ENCODE results near the gene TBC1D14. TPM values are rescaled to one million over a fixed set of nuclear protein-coding genes. Genes with fewer than 3 reads are reported as not detected.
"Not testable (repeated sequence)": the region's sequence is repeated elsewhere in the genome, so short reads cannot be mapped to it uniquely, and the experiment has no call there.

TBC1D14 gene
- polyA plus RNA-seq, 1 donor from 2014 or later = 28.2 TPM

DNA sequence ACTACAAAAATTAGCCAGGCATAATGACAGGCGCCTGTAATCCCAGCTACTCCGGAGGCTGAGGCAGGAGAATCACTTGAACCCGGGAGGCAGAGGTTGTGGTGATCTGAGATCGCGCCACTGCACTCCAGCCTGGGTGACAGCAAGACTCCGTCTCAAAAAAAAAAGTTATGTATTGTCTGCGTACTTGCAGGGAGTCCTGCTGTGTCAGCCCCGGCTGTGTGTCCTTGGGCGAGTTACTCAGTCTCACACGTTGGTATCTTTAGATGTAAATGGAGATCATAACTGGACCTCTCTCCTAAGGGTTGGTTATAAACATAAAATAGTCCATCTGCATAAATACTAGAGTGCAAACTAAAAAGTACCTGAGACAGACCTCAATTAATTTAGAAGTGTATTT, 22.7 kb upstream of the TBC1D14 start:
- peaks cover 0 to 3% (median 2%) of the 10 kb centered on the region in 3 donors for H3K4me1 Mint-ChIP-seq
- H3K27me3 Mint-ChIP-seq = no peaks in the 10 kb centered on the region
- no peak overlapping the region for H3K27ac Mint-ChIP-seq

DNA sequence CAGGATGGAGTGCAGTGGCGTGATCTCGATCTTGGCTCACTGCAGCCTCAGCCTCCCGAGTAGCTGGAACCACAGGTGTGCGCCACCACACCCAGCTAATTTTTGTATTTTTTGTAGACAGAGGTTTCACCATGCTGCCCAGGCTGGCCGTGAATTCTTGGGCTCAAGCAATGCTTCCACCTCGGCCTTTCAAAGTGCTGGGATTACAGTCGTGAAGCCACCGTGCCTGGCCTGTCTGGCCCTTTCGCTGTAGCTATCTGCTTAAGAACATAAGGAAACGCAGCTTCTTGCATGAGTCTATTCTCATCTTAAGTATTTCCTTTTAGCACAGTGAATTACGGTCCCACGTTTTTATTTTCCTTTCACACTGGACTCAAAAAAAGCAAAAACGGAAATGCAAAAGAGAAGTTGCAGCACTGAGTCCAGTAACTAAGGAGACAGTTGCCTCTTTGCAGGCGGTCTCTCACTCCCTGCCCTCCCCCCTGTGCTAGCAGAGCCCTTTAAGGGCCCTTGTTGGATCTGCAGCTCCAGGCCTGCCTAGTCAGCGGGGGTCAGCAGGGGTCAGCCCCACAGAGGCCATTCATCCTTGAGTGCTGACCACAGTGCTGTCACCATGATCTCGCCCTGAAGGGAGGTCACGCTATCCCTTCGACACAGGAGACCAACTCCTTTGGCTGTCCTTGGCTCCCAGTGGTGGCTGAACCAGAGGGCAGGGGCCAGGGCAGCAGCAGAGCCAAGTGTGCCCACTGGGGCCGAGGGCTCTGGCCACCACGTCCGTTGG, 21.8 kb upstream of the TBC1D14 start:
- Mint-ChIP-seq H3K4me1 (peaks cover 0 to 3% (median 2%) of the 10 kb centered on the region in 3 donors), H3K27ac (no peak overlapping the region), H3K27me3 (peaks cover 1% of the 10 kb centered on the region), H3K4me3 (peak overlapping the region in 1 of 4 donors; percentile 60), H3K9me3 (peaks cover 0 to 6% (median 0%) of the 10 kb centered on the region in 3 donors), H3K36me3 (no peaks in the 10 kb centered on the region)

More for the DNA sequence above, 22.7 kb upstream of the TBC1D14 start:
- H3K4me3 Mint-ChIP-seq = no peak overlapping the region
- no peaks in the 10 kb centered on the region for H3K36me3 Mint-ChIP-seq
- H3K9me3 Mint-ChIP-seq = peaks cover 0 to 6% (median 0%) of the 10 kb centered on the region in 3 donors

DNA sequence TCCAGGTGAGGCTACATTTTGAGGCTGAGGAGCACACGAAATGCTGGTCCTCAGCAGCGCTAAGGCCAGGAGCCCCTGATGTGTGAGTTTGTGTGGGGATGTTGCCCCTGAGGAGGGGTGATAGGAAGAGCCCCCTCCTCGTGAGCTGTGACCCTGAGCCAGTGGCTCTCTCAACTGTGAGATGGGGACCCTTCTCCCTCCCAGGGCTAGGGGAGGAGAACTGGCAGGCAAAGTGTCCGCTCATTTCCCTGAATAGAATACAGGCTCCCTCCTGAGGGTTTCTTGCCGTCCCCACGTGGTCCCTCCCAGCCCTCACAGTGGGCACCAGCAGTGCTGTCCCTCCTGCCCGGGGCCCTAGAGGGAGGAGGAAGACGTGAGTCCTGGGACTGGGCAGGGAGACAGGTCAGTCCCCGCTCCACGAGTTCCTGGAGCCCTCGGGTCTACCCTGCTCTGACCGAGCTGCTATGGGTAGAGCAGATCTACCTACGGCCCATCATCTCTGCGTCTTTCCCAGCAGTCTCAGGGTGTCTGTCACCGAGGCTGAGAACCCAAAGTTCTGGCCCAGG, 21.0 kb upstream of the TBC1D14 start:
- peaks cover 0 to 3% (median 2%) of the 10 kb centered on the region in 3 donors for H3K4me1 Mint-ChIP-seq
- no peak overlapping the region for H3K4me3 Mint-ChIP-seq
- H3K27ac Mint-ChIP-seq = no peak overlapping the region
- H3K9me3 Mint-ChIP-seq = peaks cover 0 to 6% (median 0%) of the 10 kb centered on the region in 3 donors
- H3K36me3 Mint-ChIP-seq = no peaks in the 10 kb centered on the region
- peaks cover 1% of the 10 kb centered on the region for H3K27me3 Mint-ChIP-seq

DNA sequence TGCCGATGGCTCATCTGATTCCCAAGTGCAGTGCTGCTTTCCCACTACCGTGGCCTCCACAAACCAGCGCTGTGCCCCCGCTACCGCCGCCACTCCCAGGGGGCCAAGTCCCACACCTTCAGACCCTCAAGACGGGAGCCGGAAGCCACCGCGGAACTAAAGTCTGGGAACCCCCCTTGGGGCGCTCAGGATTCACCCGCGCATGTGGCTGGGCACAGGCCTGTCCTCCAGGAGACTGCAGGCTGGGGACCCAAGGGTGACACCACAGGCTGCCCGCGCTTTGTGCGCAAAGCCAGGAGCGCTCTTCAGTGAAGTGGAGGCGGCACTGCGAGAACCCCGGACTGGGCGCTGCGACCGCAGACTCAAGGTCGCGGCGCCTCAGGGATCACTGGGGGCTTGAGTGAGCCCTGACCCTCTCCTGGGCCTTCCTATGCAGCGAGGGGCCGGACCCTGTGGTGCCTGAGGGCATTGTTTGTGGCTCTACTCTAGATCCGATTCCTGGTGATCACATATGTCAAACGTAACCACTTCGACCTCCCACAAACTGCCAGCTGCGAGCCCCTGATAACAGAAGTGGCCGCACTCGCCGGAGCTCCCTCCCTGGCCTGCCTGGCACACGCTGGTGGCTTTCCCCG, 20.4 kb upstream of the TBC1D14 start:
- peaks cover 0 to 3% (median 2%) of the 10 kb centered on the region in 3 donors for H3K4me1 Mint-ChIP-seq
- H3K4me3 Mint-ChIP-seq = peak overlapping the region in 1 of 4 donors; percentile 51
- H3K9me3 Mint-ChIP-seq = peaks cover 0 to 6% (median 0%) of the 10 kb centered on the region in 3 donors
- peaks cover 1% of the 10 kb centered on the region for H3K27me3 Mint-ChIP-seq
- H3K27ac Mint-ChIP-seq = no peak overlapping the region
- no peaks in the 10 kb centered on the region for H3K36me3 Mint-ChIP-seq

DNA sequence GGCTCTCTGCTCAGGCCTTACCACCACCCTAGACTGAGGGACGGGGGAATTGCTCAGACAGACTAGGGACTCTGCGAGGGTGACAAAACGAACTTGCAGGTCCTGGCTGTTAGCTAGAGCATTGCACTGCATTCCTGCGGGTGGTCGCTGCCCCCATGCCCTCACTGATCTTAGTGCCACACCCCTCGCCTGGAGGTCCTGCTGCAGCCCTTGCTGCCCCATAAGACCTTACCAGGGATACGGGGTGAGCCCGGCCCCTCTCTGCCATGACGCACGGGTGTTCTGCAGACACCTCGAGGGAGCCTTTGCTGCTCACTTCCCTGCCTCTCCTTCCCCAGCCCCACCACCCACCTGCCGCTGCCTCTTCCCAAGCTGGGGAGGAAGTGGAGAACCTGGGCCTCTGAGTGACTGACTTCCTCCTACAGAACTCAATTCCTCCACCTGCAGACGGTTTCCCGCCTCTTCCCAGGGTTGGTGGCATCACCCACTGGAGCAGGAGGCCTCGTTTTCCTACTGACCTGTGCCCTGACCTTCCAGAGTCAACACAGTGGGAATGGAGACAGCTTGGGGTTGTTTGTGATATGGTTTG, 19.8 kb upstream of the TBC1D14 start:
- Mint-ChIP-seq H3K4me3 (peak overlapping the region in 1 of 4 donors; percentile 51), H3K27ac (no peak overlapping the region), H3K27me3 (peaks cover 1% of the 10 kb centered on the region), H3K36me3 (no peaks in the 10 kb centered on the region), H3K9me3 (peaks cover 0 to 6% (median 0%) of the 10 kb centered on the region in 3 donors), H3K4me1 (peaks cover 0 to 3% (median 2%) of the 10 kb centered on the region in 3 donors)

DNA sequence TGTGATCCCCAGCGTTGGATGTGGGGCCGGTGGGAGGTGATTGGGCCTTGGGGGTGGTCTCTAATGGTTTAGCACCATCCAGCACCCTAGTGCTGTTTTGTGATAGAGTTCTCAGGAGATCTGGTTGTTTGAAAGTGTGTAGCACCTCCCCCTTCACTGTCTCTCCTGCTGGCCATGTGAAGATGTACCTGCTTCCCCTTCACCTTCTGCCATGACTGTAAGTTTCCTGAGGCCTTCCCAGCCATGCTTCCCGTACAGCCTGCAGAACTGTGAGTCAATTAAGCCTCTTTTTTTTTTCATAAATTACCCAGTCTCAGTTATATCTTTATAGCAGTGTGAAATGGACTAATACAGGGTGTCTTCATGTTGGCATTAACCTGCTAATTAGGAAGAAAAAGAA, 19.3 kb upstream of the TBC1D14 start:
- H3K36me3 Mint-ChIP-seq = no peaks in the 10 kb centered on the region
- no peak overlapping the region for H3K27ac Mint-ChIP-seq
- H3K4me3 Mint-ChIP-seq = no peak overlapping the region
- peaks cover 0 to 2% (median 2%) of the 10 kb centered on the region in 3 donors for H3K4me1 Mint-ChIP-seq
- peaks cover 1% of the 10 kb centered on the region for H3K27me3 Mint-ChIP-seq
- peaks cover 0 to 6% (median 0%) of the 10 kb centered on the region in 3 donors for H3K9me3 Mint-ChIP-seq

DNA sequence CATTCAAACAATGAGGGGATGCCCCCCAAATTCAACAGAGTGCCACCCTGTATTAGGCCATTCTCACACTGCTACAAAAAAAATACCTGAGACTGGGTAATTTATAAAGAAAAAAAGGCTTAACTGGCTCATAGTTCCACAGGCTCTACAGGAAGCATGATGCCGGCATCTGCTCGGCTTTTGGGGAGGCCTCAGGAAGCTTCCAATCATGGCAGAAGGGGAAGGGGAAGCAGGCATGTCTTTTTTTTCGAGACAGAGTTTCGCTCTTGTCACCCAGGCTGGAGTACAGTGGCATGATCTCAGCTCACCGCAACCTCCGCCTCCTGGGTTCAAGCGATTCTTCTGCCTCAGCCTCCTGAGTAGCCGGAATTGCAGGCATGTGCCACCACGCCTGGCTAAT, 18.7 kb upstream of the TBC1D14 start:
- H3K27ac Mint-ChIP-seq, H3K4me3 Mint-ChIP-seq, H3K9me3 Mint-ChIP-seq, H3K36me3 Mint-ChIP-seq, H3K4me1 Mint-ChIP-seq, H3K27me3 Mint-ChIP-seq: not testable (repeated sequence)

DNA sequence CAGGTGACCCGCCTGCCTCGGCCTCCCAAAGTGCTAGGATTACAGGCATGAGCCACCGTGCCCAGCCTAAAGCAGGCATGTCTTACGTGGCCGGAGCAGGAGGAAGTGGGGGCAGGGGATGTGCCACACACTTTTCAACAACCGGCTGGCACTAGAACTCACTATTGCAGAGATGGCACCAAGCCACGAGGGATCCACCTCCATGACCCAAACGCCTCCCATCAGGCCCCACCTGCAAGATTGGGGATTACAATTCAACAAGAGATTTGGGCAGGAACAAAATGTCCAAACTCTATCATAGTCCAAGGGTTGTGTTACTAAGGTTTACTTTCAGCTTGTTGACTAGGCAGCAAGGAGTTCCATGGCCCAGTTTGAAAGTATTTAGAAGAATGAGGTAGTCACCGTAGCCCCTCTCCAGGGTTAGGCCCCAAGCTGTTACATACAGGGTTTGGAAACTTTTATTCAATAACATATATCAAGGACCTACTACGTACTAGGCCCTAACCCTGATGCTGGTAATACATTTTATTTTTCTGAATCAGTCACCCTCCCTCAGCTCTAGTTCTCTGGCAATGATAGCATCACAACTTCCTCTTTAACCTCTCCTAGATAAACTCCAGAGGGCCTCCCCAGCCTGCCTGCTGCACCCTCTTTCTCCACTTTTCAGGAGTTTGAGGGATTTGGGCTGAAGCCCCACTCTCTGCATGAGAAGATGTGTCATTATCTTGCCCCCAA, 18.0 kb upstream of the TBC1D14 start:
- Mint-ChIP-seq H3K27me3 (peaks cover 1% of the 10 kb centered on the region), H3K4me3 (no peak overlapping the region), H3K4me1 (peaks cover 0 to 1% (median 1%) of the 10 kb centered on the region in 3 donors), H3K27ac (no peak overlapping the region), H3K36me3 (peaks cover 2% of the 10 kb centered on the region), H3K9me3 (peaks cover 0 to 6% (median 0%) of the 10 kb centered on the region in 3 donors)

DNA sequence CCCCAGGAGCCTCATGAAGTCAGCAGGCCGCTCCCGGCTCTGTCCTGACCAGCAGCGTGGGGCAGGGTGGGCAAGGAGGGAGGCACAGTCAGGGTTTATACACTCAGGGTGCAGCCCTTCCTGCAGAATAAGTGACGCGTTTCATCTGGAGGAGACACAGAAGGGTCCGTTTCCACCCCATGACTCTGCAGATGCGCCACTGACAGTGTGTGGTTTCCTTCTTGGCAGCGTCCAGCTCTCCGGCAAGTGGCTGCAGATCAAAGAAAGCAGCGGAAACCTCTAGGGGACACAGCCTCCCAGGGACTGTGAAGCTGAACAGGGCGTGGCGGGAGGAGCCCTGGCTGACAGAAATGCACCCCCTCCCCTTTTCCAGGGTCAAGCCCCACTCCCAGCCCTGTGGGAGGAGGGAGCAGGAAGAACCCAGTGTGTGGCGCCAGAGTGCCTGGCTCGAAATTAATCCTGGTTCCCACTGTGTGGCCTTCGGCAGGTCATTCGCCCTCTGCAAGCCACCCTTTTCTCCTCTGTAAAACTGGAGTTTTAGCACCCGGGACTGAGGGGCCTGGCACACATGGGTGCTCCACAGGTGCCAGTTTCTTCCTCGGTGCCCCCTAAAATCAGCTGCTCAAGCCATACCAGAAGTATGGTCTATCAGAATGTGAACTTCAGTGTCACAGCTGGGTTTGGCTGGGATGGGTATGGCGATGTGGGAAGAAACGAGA, 17.3 kb upstream of the TBC1D14 start:
- Mint-ChIP-seq H3K36me3 (peaks cover 2% of the 10 kb centered on the region), H3K27ac (no peak overlapping the region), H3K9me3 (peaks cover 0 to 6% (median 0%) of the 10 kb centered on the region in 3 donors), H3K4me1 (peaks cover 0 to 1% (median 0%) of the 10 kb centered on the region in 3 donors), H3K27me3 (peaks cover 1% of the 10 kb centered on the region), H3K4me3 (peak overlapping the region in 1 of 4 donors; percentile 57)

DNA sequence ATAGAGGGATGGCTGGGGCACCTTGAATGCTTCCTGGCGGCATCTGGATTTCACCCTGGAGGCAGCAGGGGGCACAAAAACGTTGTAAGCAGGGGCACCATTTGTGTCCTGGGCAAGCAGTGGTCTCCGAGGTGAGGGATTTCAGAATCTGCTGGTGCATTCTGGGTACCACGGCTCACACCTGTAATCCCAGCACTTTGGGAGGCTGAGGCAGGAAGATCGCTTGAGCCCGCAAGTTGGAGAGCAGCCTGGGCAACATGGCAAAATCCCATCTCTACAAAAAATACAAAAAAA, 16.8 kb upstream of the TBC1D14 start:
- H3K9me3 Mint-ChIP-seq = peaks cover 0 to 6% (median 0%) of the 10 kb centered on the region in 3 donors
- peaks cover 2% of the 10 kb centered on the region for H3K36me3 Mint-ChIP-seq
- H3K27ac Mint-ChIP-seq = no peak overlapping the region
- H3K4me1 Mint-ChIP-seq = no peaks in the 10 kb centered on the region
- H3K4me3 Mint-ChIP-seq = peak overlapping the region in 1 of 4 donors; percentile 57
- peaks cover 1% of the 10 kb centered on the region for H3K27me3 Mint-ChIP-seq

DNA sequence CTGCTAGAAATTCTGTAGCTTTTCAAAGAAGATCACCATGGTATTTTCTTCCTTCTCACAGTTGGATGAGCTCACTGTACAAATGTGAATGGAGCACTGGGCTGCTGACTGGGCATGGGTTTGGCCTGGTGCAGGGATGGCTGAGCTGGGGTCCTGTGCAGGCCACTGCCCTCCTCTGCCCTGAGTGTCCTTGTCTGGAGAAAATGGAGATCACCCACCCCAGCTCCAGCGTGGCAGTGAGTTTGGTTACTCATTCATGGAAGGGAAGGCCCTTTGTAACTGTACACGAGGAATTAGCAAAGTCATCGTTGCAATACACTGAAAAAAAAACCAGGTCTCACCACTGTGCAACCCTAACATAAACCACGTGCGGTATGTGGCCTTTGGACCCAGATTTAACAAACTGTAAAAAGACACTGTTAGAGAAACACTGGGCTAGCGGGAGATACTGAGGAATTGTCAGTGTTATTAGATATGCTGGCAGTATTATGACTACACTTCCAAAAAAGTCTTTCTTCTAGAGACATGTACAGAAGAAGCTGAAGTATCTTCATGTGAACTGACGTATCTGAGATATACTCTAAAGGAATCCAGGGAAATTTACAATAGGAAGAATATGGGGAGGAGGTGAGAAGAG, 16.1 kb upstream of the TBC1D14 start:
- no peaks in the 10 kb centered on the region for H3K4me1 Mint-ChIP-seq
- H3K4me3 Mint-ChIP-seq = no peak overlapping the region
- H3K36me3 Mint-ChIP-seq = peaks cover 2% of the 10 kb centered on the region
- H3K27ac Mint-ChIP-seq = no peak overlapping the region
- peaks cover 1% of the 10 kb centered on the region for H3K27me3 Mint-ChIP-seq
- peaks cover 0 to 6% (median 0%) of the 10 kb centered on the region in 3 donors for H3K9me3 Mint-ChIP-seq

DNA sequence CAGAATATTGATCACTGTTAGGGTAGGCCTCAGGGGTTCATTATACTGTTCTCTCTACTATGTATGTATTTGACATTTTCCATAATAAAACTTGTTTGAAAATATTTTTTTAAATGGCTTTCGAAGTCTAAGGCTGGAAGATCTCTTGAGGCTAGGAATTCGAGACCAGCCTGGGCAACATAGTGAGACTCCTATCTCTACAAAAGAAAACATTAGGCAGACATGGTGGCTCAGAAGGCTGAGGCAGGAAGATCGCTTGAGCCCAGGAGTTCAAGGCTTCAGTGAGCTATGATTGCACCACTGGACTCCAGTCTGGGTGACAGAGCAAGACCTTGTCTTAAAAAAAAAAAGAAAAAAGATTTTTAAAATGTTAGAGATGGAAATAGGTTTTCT, 15.5 kb upstream of the TBC1D14 start:
- no peak overlapping the region for H3K4me3 Mint-ChIP-seq
- H3K9me3 Mint-ChIP-seq = peaks cover 0 to 6% (median 0%) of the 10 kb centered on the region in 3 donors
- H3K4me1 Mint-ChIP-seq = peaks cover 3 to 4% (median 4%) of the 10 kb centered on the region in 3 donors
- H3K27ac Mint-ChIP-seq = no peak overlapping the region
- peaks cover 1% of the 10 kb centered on the region for H3K27me3 Mint-ChIP-seq
- peaks cover 2% of the 10 kb centered on the region for H3K36me3 Mint-ChIP-seq

DNA sequence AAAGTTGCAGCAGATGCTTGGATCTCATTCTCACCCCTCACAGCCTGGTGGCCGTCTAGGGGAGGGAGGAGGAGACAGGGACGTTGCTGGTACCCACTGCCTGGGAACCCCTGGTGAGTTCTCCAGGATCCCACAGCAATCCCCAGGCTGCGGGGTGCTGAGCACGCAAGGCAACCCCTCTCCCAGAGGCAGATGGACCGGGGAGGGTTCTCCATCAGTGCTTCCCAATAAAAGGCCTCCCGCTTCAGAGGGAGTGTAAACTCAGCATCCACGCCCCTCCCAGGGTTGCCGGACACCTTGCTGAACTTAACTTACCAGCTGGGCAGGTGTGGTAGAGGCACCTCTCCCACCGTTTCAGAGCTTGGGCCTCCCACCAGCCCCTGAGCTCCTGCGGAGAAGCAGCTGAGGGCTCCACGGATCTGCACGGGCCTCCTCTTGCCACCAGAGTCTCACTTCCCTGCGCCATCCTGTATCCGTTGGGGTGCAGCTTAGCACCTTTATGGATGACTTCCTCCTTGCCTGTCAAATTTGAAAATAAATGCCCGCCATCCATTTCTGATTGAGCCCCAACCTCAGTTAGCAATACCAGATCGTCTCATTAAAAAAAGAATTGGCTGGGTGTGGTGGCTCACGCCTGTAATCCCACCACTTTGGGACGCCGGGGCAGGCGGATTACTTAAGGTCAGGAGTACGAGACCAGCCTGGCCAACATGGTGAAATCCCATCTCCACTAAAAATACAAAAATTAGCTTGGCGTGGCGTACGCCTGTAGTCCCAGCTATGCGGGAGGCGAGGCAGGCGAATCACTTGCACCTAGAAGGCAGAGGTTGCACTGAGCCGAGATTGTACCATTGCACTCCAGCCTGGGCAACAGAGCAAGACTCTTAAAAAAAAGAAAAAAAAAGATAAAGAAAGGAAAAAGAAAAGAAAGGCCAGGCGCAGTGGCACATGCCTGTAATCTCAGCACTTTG, 14.8 kb upstream of the TBC1D14 start:
- peaks cover 2% of the 10 kb centered on the region for H3K36me3 Mint-ChIP-seq
- peaks cover 0 to 6% (median 0%) of the 10 kb centered on the region in 3 donors for H3K9me3 Mint-ChIP-seq
- H3K4me3 Mint-ChIP-seq = no peak overlapping the region
- peaks cover 3 to 6% (median 4%) of the 10 kb centered on the region in 3 donors for H3K4me1 Mint-ChIP-seq
- no peak overlapping the region for H3K27ac Mint-ChIP-seq
- peaks cover 1% of the 10 kb centered on the region for H3K27me3 Mint-ChIP-seq

All from IgD-negative memory B cell (primary cell).